VCaP (cell line): Measurements from ENCODE around the gene CD1B.
"Not testable (repeated sequence)": the region's sequence is repeated elsewhere in the genome, so short reads cannot be mapped to it uniquely, and the experiment has no call there.

Experiments
- H3K27ac ChIP-seq: fragments of 450-650 bp; 2 replicates; pipeline ENCODE4 v1.5.1; 2017
- CTCF ChIP-seq: fragments of 450-650 bp; conservative IDR thresholded peaks from 2 replicates; pipeline ENCODE4 v1.5.1; 2017; ENCODE audit warnings: mild to moderate bottlenecking, moderate library complexity

CD1B gene

GRCh38 chr1:158331481-158332150, at the start of gene CD1B:
TSS of gene CD1B (minus strand) at chr1:158331531. CDS start at chr1:158331423, 108 bp downstream.
- no peak within 1 kb of the TSS for H3K27ac ChIP-seq
- no peak for TF ChIP-seq CTCF

- no peak for TF ChIP-seq CTCF
- no peak overlapping the region for H3K27ac ChIP-seq
Observed at GRCh38 chr1:158374860-158375259, 43.5 kb upstream of the CD1B start.

GRCh38 chr1:158374101-158374500, 42.8 kb upstream of the CD1B start:
- not testable (repeated sequence) for H3K27ac ChIP-seq

- no peak for TF ChIP-seq CTCF
- no peak overlapping the region for H3K27ac ChIP-seq
Observed at GRCh38 chr1:158371188-158371953, 40.0 kb upstream of the CD1B start.

GRCh38 chr1:158366783-158367182, 35.5 kb upstream of the CD1B start:
- no peak overlapping the region for H3K27ac ChIP-seq
- TF ChIP-seq CTCF, result no peak

GRCh38 chr1:158362941-158363340, 31.6 kb upstream of the CD1B start:
- no peak for TF ChIP-seq CTCF
- H3K27ac ChIP-seq, result no peak overlapping the region

GRCh38 chr1:158362482-158362881, 31.2 kb upstream of the CD1B start:
- TF ChIP-seq CTCF, result no peak
- H3K27ac ChIP-seq, result no peak overlapping the region

GRCh38 chr1:158357441-158357840, 26.1 kb upstream of the CD1B start:
- no peak for TF ChIP-seq CTCF
- no peak overlapping the region for H3K27ac ChIP-seq
